ENCODE data around the gene SLC4A4. TPM values are rescaled to one million over a fixed set of nuclear protein-coding genes. Genes with fewer than 3 reads are reported as not detected.

Gene SLC4A4
- total RNA-seq, 4 donors from 2014 or later: 0.42 to 1.4 (median 0.65) TPM

GRCh38 chr4:71498625-71499024, 159.8 kb downstream of the SLC4A4 start:
- in situ Hi-C loops (cut with MboI; ENCODE audit: low sequenced_read_pairs in 4 of 4): no loop called here
- intact Hi-C loops (cut with DNase I; ENCODE audit: low total_unique reads): no loop called here
- Histone ChIP-seq H3K36me3 (no peaks in the 10 kb centered on the region), H3K4me1 (no peaks in the 10 kb centered on the region), H3K27ac (no peak overlapping the region), H3K9me3 (no peaks in the 10 kb centered on the region), H3K27me3 (no peaks in the 10 kb centered on the region), H3K4me3 (no peak overlapping the region)
- ATAC-seq (no peak), DNase-seq (no peak)
- TF ChIP-seq POLR2A (IDR thresholded peaks at IDR 0.05) (no peak), CTCF (IDR thresholded peaks at IDR 0.05 in 4 of 5, conservative IDR thresholded peaks at IDR 0.05 in 1 of 5) (no peak)

- DNase-seq: no peak
- Histone ChIP-seq H3K4me1 (no peaks in the 10 kb centered on the region), H3K27me3 (no peaks in the 10 kb centered on the region), H3K36me3 (no peaks in the 10 kb centered on the region), H3K27ac (no peak overlapping the region), H3K9me3 (no peaks in the 10 kb centered on the region), H3K4me3 (no peak overlapping the region)
- TF ChIP-seq CTCF (IDR thresholded peaks at IDR 0.05 in 4 of 5, conservative IDR thresholded peaks at IDR 0.05 in 1 of 5): no peak
- TF ChIP-seq POLR2A (IDR thresholded peaks at IDR 0.05): no peak
- intact Hi-C loops (cut with DNase I; ENCODE audit: low total_unique reads): no loop called here
- in situ Hi-C loops (cut with MboI; ENCODE audit: low sequenced_read_pairs in 4 of 4): no loop called here
- no peak for ATAC-seq
Observed at GRCh38 chr4:71501992-71502391, 163.2 kb downstream of the SLC4A4 start.

- ATAC-seq (no peak), DNase-seq (no peak)
- H3K27ac ChIP-seq: no peak overlapping the region
- no peaks in the 10 kb centered on the region for H3K9me3 ChIP-seq
- in situ Hi-C loops (cut with MboI; ENCODE audit: low sequenced_read_pairs in 4 of 4): no loop called here
- no peak overlapping the region for H3K4me3 ChIP-seq
- H3K27me3 ChIP-seq: no peaks in the 10 kb centered on the region
- TF ChIP-seq POLR2A (IDR thresholded peaks at IDR 0.05): no peak
- no peak for TF ChIP-seq CTCF (IDR thresholded peaks at IDR 0.05 in 4 of 5, conservative IDR thresholded peaks at IDR 0.05 in 1 of 5)
- intact Hi-C loops (cut with DNase I; ENCODE audit: low total_unique reads): no loop called here
- H3K36me3 ChIP-seq: no peaks in the 10 kb centered on the region
- no peaks in the 10 kb centered on the region for H3K4me1 ChIP-seq
Observed at GRCh38 chr4:71518283-71518989, 179.6 kb downstream of the SLC4A4 start.

- TF ChIP-seq POLR2A (IDR thresholded peaks at IDR 0.05): no peak
- TF ChIP-seq CTCF (IDR thresholded peaks at IDR 0.05 in 4 of 5, conservative IDR thresholded peaks at IDR 0.05 in 1 of 5): no peak
- Histone ChIP-seq H3K27ac (no peak overlapping the region), H3K36me3 (no peaks in the 10 kb centered on the region), H3K27me3 (no peaks in the 10 kb centered on the region), H3K9me3 (no peaks in the 10 kb centered on the region), H3K4me3 (no peak overlapping the region), H3K4me1 (no peaks in the 10 kb centered on the region)
- ATAC-seq (no peak), DNase-seq (no peak)
- in situ Hi-C loops (cut with MboI; ENCODE audit: low sequenced_read_pairs in 4 of 4) (no loop called here), intact Hi-C loops (cut with DNase I; ENCODE audit: low total_unique reads) (no loop called here)
Observed at GRCh38 chr4:71520308-71520707, 181.5 kb downstream of the SLC4A4 start.

GRCh38 chr4:71520850-71521249, 182.0 kb downstream of the SLC4A4 start:
- Histone ChIP-seq H3K27me3 (no peaks in the 10 kb centered on the region), H3K4me1 (no peaks in the 10 kb centered on the region), H3K27ac (no peak overlapping the region), H3K36me3 (no peaks in the 10 kb centered on the region), H3K4me3 (no peak overlapping the region), H3K9me3 (no peaks in the 10 kb centered on the region)
- TF ChIP-seq POLR2A (IDR thresholded peaks at IDR 0.05) (no peak), CTCF (IDR thresholded peaks at IDR 0.05 in 4 of 5, conservative IDR thresholded peaks at IDR 0.05 in 1 of 5) (no peak)
- no peak for DNase-seq
- intact Hi-C loops (cut with DNase I; ENCODE audit: low total_unique reads) (no loop called here), in situ Hi-C loops (cut with MboI; ENCODE audit: low sequenced_read_pairs in 4 of 4) (no loop called here)
- ATAC-seq: no peak

Measured in gastrocnemius medialis (tissue), 4 donors.